Activated naive CD8-positive, alpha-beta T cell treated with anti-CD3 and anti-CD28 coated beads, Interleukin-2, amount 50 U/mL, for 24 hours (primary cell): ENCODE results near the gene JAGN1.
"Not testable (repeated sequence)": the region's sequence is repeated elsewhere in the genome, so short reads cannot be mapped to it uniquely, and the experiment has no call there.

ENCODE experiments used
- ATAC-seq: fragments of 150-1000 bp; cut with Tn5 transposase; one replicate; pipeline ENCODE4 v1.10.0; 2021
- DNase-seq: peaks from one replicate; pipeline ENCODE4 v3.0.0; 2021
- H3K27ac Mint-ChIP-seq: one replicate; pipeline ENCODE4 v1.8.0; 2021; ENCODE audit warnings: mild to moderate bottlenecking, mixed read lengths
- H3K27me3 Mint-ChIP-seq: one replicate; pipeline ENCODE4 v1.8.0; 2021; ENCODE audit warnings: mixed read lengths
- H3K36me3 Mint-ChIP-seq: one replicate; pipeline ENCODE4 v1.8.0; 2021; ENCODE audit warnings: low read depth, mixed read lengths
- H3K4me1 Mint-ChIP-seq: one replicate; pipeline ENCODE4 v1.8.0; 2021; ENCODE audit warnings: mixed read lengths
- H3K4me3 Mint-ChIP-seq: one replicate; pipeline ENCODE4 v1.8.0; 2021; ENCODE audit warnings: mild to moderate bottlenecking, moderate library complexity, mixed read lengths
- H3K9me3 Mint-ChIP-seq: one replicate; pipeline ENCODE4 v1.8.0; 2021; ENCODE audit warnings: mixed read lengths

JAGN1 gene

GRCh38 chr3:9879830-9880549 lies 10.4 kb upstream of the JAGN1 start, which contains the start of gene CIDEC:
Gene CIDEC, minus strand, starts transcription at chr3:9880253. Its CDS starts 1,767 bp downstream, at chr3:9878486.
- no peaks in the 10 kb centered on the region for H3K9me3 Mint-ChIP-seq
- DNase-seq (no peak), ATAC-seq (no peak)
- no peaks in the 10 kb centered on the region for H3K4me1 Mint-ChIP-seq
- H3K27me3 Mint-ChIP-seq, result no peaks in the 10 kb centered on the region
- H3K36me3 Mint-ChIP-seq, result no peaks in the 10 kb centered on the region
- no peak within 1 kb of the TSS for H3K27ac Mint-ChIP-seq
- H3K4me3 Mint-ChIP-seq, result no peak within 1 kb of the TSS

GRCh38 chr3:9881441-9881840 lies 9.0 kb upstream of the JAGN1 start:
- H3K9me3 Mint-ChIP-seq, result no peaks in the 10 kb centered on the region
- no peak for ATAC-seq
- H3K4me1 Mint-ChIP-seq, result no peaks in the 10 kb centered on the region
- DNase-seq, result no peak
- H3K27me3 Mint-ChIP-seq, result no peaks in the 10 kb centered on the region
- no peaks in the 10 kb centered on the region for H3K36me3 Mint-ChIP-seq
- no peak overlapping the region for H3K27ac Mint-ChIP-seq
- no peak overlapping the region for H3K4me3 Mint-ChIP-seq

GRCh38 chr3:9883706-9884554 lies 6.5 kb upstream of the JAGN1 start:
- Mint-ChIP-seq H3K4me1 (no peaks in the 10 kb centered on the region), H3K36me3 (no peaks in the 10 kb centered on the region), H3K27ac (no peak overlapping the region), H3K4me3 (no peak overlapping the region), H3K27me3 (no peaks in the 10 kb centered on the region), H3K9me3 (no peaks in the 10 kb centered on the region)
- DNase-seq (no peak), ATAC-seq (no peak)

GRCh38 chr3:9884555-9885165 lies 5.8 kb upstream of the JAGN1 start:
- H3K4me3 Mint-ChIP-seq, result no peak overlapping the region
- no peak for ATAC-seq
- H3K36me3 Mint-ChIP-seq, result no peaks in the 10 kb centered on the region
- H3K9me3 Mint-ChIP-seq, result no peaks in the 10 kb centered on the region
- H3K4me1 Mint-ChIP-seq, result peaks cover 3% of the 10 kb centered on the region
- no peak overlapping the region for H3K27ac Mint-ChIP-seq
- no peak for DNase-seq
- H3K27me3 Mint-ChIP-seq, result no peaks in the 10 kb centered on the region

- H3K27me3 Mint-ChIP-seq, result no peaks in the 10 kb centered on the region
- no peaks in the 10 kb centered on the region for H3K9me3 Mint-ChIP-seq
Measured at GRCh38 chr3:9886328-9886727, 4.1 kb upstream of the JAGN1 start.

GRCh38 chr3:9887480-9887879 lies 2.9 kb upstream of the JAGN1 start:
- Mint-ChIP-seq H3K4me3 (no peak overlapping the region), H3K9me3 (no peaks in the 10 kb centered on the region), H3K27me3 (no peaks in the 10 kb centered on the region), H3K27ac (no peak overlapping the region), H3K4me1 (peaks cover 19% of the 10 kb centered on the region), H3K36me3 (peaks cover 11% of the 10 kb centered on the region)
- ATAC-seq (no peak), DNase-seq (no peak)

More at GRCh38 chr3:9886328-9886727, 4.1 kb upstream of the JAGN1 start:
- ATAC-seq, result no peak
- no peak for DNase-seq
- no peak overlapping the region for H3K4me3 Mint-ChIP-seq
- H3K36me3 Mint-ChIP-seq, result peaks cover 4% of the 10 kb centered on the region
- H3K27ac Mint-ChIP-seq, result no peak overlapping the region
- H3K4me1 Mint-ChIP-seq, result peaks cover 11% of the 10 kb centered on the region

GRCh38 chr3:9888540-9888939 lies 1.9 kb upstream of the JAGN1 start:
- no peak for DNase-seq
- no peak for ATAC-seq
- Mint-ChIP-seq H3K27ac (no peak overlapping the region), H3K4me3 (no peak overlapping the region), H3K9me3 (no peaks in the 10 kb centered on the region), H3K27me3 (no peaks in the 10 kb centered on the region), H3K4me1 (peaks cover 28% of the 10 kb centered on the region), H3K36me3 (peaks cover 22% of the 10 kb centered on the region)

GRCh38 chr3:9889405-9889804 lies 1.0 kb upstream of the JAGN1 start:
- Mint-ChIP-seq H3K27me3 (no peaks in the 10 kb centered on the region), H3K4me3 (peak overlapping the region; percentile 96), H3K36me3 (peaks cover 30% of the 10 kb centered on the region), H3K4me1 (peaks cover 37% of the 10 kb centered on the region), H3K9me3 (no peaks in the 10 kb centered on the region), H3K27ac (peak overlapping the region; percentile 98)
- no peak for ATAC-seq
- DNase-seq, result no peak

GRCh38 chr3:9891072-9891622 lies 737 bp downstream of the JAGN1 start:
- no peak for ATAC-seq
- H3K4me1 Mint-ChIP-seq, result peaks cover 52% of the 10 kb centered on the region
- H3K9me3 Mint-ChIP-seq, result peaks cover 4% of the 10 kb centered on the region
- peaks cover 38% of the 10 kb centered on the region for H3K36me3 Mint-ChIP-seq
- peak overlapping the region; percentile 98 for H3K27ac Mint-ChIP-seq
- no peak for DNase-seq
- H3K4me3 Mint-ChIP-seq, result peak overlapping the region; percentile 96
- no peaks in the 10 kb centered on the region for H3K27me3 Mint-ChIP-seq

- no peak overlapping the region for H3K4me3 Mint-ChIP-seq
- peaks cover 71% of the 10 kb centered on the region for H3K4me1 Mint-ChIP-seq
- peak overlapping the region; percentile 36 for H3K27ac Mint-ChIP-seq
Measured at GRCh38 chr3:9893739-9894138, 3.3 kb downstream of the JAGN1 start.

GRCh38 chr3:9895715-9896114 lies 5.3 kb downstream of the JAGN1 start:
- not testable (repeated sequence) for H3K4me3 Mint-ChIP-seq, H3K27me3 Mint-ChIP-seq, ATAC-seq, H3K9me3 Mint-ChIP-seq, H3K27ac Mint-ChIP-seq, DNase-seq
- H3K36me3 Mint-ChIP-seq, result peaks cover 38% of the 10 kb centered on the region
- H3K4me1 Mint-ChIP-seq, result peaks cover 65% of the 10 kb centered on the region

More at GRCh38 chr3:9893739-9894138, 3.3 kb downstream of the JAGN1 start:
- no peaks in the 10 kb centered on the region for H3K27me3 Mint-ChIP-seq
- DNase-seq, result no peak
- peaks cover 4% of the 10 kb centered on the region for H3K9me3 Mint-ChIP-seq
- H3K36me3 Mint-ChIP-seq, result peaks cover 38% of the 10 kb centered on the region
- no peak for ATAC-seq

- not testable (repeated sequence) for DNase-seq, H3K4me3 Mint-ChIP-seq, H3K9me3 Mint-ChIP-seq, H3K27ac Mint-ChIP-seq, H3K27me3 Mint-ChIP-seq, ATAC-seq
- Mint-ChIP-seq H3K36me3 (peaks cover 32% of the 10 kb centered on the region), H3K4me1 (peaks cover 68% of the 10 kb centered on the region)
Measured at GRCh38 chr3:9896755-9897407, 6.5 kb downstream of the JAGN1 start.

GRCh38 chr3:9897408-9898372 lies 7.3 kb downstream of the JAGN1 start:
- peaks cover 25% of the 10 kb centered on the region for H3K36me3 Mint-ChIP-seq
- no peak for ATAC-seq
- H3K27ac Mint-ChIP-seq, result peak overlapping the region; percentile 14
- H3K27me3 Mint-ChIP-seq, result no peaks in the 10 kb centered on the region
- H3K4me1 Mint-ChIP-seq, result peaks cover 69% of the 10 kb centered on the region
- no peak overlapping the region for H3K4me3 Mint-ChIP-seq
- no peak for DNase-seq
- peaks cover 4% of the 10 kb centered on the region for H3K9me3 Mint-ChIP-seq
